Measurements from ENCODE around the gene DIO1. TPM values are rescaled to one million over a fixed set of nuclear protein-coding genes. Genes with fewer than 3 reads are reported as not detected.

DIO1 gene
- total and polyA plus RNA-seq, 2 experiments from 2014 or later = 24.2 to 31.2 TPM

- no peak for DNase-seq (ENCODE audit: low spot score)
- Histone ChIP-seq H3K4me3 (no peak overlapping the region), H3K4me1 (ENCODE audit: insufficient read depth) (peaks cover 16% of the 10 kb centered on the region), H3K27me3 (no peaks in the 10 kb centered on the region), H3K36me3 (replicated peaks; ENCODE audit: insufficient read depth, low read depth) (no peaks in the 10 kb centered on the region), H2AFZ (no peak overlapping the region), H3K9me3 (ENCODE audit: low read depth) (no peaks in the 10 kb centered on the region), H3K9me2 (replicated peaks; ENCODE audit: insufficient read depth) (no peaks in the 10 kb centered on the region), H4K20me1 (ENCODE audit: insufficient read depth, poor library complexity, severe bottlenecking) (no peaks in the 10 kb centered on the region), H3K27ac (no peak overlapping the region), H3K79me2 (peaks cover 68% of the 10 kb centered on the region), H3K4me2 (no peak overlapping the region)
- 94% methylated on average over 6 of the region's 6 CpGs for WGBS (ENCODE audit: low lambda C conversion rate, missing lambda C conversion rate)
- TF ChIP-seq EZH2 (IDR thresholded peaks at IDR 0.05; ENCODE audit: borderline replicate concordance) = no peak
- no peak for TF ChIP-seq EZH2phosphoT487 (IDR thresholded peaks at IDR 0.05; ENCODE audit: low read depth, severe bottlenecking, unreplicated experiment)
- no peak for TF ChIP-seq CTCF (IDR thresholded peaks at IDR 0.05; ENCODE audit: poor library complexity)
Observed at GRCh38 chr1:53943090-53943489, 49.1 kb downstream of the DIO1 start.

GRCh38 chr1:53943490-53944043 lies 49.6 kb downstream of the DIO1 start:
- Histone ChIP-seq H3K9me3 (ENCODE audit: low read depth) (no peaks in the 10 kb centered on the region), H3K9me2 (replicated peaks; ENCODE audit: insufficient read depth) (no peaks in the 10 kb centered on the region), H2AFZ (no peak overlapping the region), H3K4me3 (no peak overlapping the region), H4K20me1 (ENCODE audit: insufficient read depth, poor library complexity, severe bottlenecking) (peaks cover 2% of the 10 kb centered on the region), H3K4me1 (ENCODE audit: insufficient read depth) (peaks cover 17% of the 10 kb centered on the region), H3K4me2 (no peak overlapping the region), H3K79me2 (peaks cover 73% of the 10 kb centered on the region), H3K27me3 (no peaks in the 10 kb centered on the region), H3K27ac (no peak overlapping the region), H3K36me3 (replicated peaks; ENCODE audit: insufficient read depth, low read depth) (no peaks in the 10 kb centered on the region)
- TF ChIP-seq CTCF (IDR thresholded peaks at IDR 0.05; ENCODE audit: poor library complexity) (no peak), EZH2 (IDR thresholded peaks at IDR 0.05; ENCODE audit: borderline replicate concordance) (no peak), EZH2phosphoT487 (IDR thresholded peaks at IDR 0.05; ENCODE audit: low read depth, severe bottlenecking, unreplicated experiment) (no peak)
- no peak for DNase-seq (ENCODE audit: low spot score)
- WGBS (ENCODE audit: low lambda C conversion rate, missing lambda C conversion rate) = 97% methylated on average over 14 of the region's 14 CpGs

- H3K79me2 ChIP-seq = peaks cover 84% of the 10 kb centered on the region
- WGBS (ENCODE audit: low lambda C conversion rate, missing lambda C conversion rate) = 72% methylated on average over 20 of the region's 20 CpGs
- H2AFZ ChIP-seq = peak overlapping the region; percentile 74
- H3K4me2 ChIP-seq = peak overlapping the region; percentile 87
- H3K4me3 ChIP-seq = peak overlapping the region; percentile 65
- H3K36me3 ChIP-seq (replicated peaks; ENCODE audit: insufficient read depth, low read depth) = no peaks in the 10 kb centered on the region
- TF ChIP-seq EZH2phosphoT487 (IDR thresholded peaks at IDR 0.05; ENCODE audit: low read depth, severe bottlenecking, unreplicated experiment) (no peak), EZH2 (IDR thresholded peaks at IDR 0.05; ENCODE audit: borderline replicate concordance) (no peak), CTCF (IDR thresholded peaks at IDR 0.05; ENCODE audit: poor library complexity) (no peak)
- no peaks in the 10 kb centered on the region for H3K27me3 ChIP-seq
- H3K4me1 ChIP-seq (ENCODE audit: insufficient read depth) = peaks cover 17% of the 10 kb centered on the region
- no peak for DNase-seq (ENCODE audit: low spot score)
- H3K9me3 ChIP-seq (ENCODE audit: low read depth) = no peaks in the 10 kb centered on the region
- peak overlapping the region; percentile 84 for H3K27ac ChIP-seq
- no peaks in the 10 kb centered on the region for H3K9me2 ChIP-seq (replicated peaks; ENCODE audit: insufficient read depth)
- H4K20me1 ChIP-seq (ENCODE audit: insufficient read depth, poor library complexity, severe bottlenecking) = peaks cover 7% of the 10 kb centered on the region
Observed at GRCh38 chr1:53944469-53945182, 50.6 kb downstream of the DIO1 start.

All from hepatocyte (in vitro differentiated cells).